Measurements from ENCODE around the gene KCNJ18.
"Not testable (repeated sequence)": the region's sequence is repeated elsewhere in the genome, so short reads cannot be mapped to it uniquely, and the experiment has no call there.

Gene KCNJ18

DNA sequence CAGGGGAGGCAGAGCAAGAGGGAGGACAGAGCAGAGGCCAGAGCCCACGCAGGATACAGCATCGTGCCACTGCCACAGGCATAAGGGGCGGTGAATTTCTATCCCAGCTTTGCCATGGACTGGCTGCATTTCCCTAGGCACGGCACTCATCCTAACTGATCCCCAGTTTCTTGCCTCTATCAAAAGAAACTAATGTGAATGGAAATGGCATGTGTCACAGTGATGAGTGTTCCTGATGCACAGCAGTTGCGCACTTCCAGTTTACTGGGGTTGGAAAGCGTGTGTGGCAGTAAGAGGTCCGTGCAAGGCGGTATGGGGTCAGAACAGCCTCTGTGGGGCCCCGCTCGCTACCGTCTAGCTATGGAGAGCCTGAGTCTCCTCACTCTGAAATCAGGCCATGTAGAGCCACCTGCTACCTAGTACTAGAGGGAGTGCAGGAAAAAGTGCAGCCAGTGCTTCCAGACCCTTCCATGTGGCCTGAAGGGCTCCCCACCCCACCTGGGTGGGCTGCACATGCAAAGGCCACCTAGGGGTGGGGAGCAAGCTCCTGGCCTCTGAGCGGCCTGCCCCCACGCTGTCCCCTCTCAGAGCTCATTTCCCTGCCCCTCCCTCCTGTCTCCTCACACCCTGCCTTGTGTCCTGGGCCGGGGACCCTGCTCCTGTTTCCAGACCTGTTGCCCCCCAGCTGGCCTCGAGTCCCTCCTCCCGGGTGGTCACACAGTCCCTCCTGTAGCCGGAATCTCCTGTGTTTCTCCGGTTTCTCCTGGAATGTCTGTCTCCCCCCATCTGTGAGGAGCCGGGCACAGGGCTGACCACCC lies 5.0 kb upstream of the KCNJ18 start:
- H3K4me3 Mint-ChIP-seq, result no peak overlapping the region
- no peaks in the 10 kb centered on the region for H3K4me1 Mint-ChIP-seq
- H3K9me3 Mint-ChIP-seq, result no peaks in the 10 kb centered on the region
- DNase-seq (no peak), ATAC-seq (no peak)
- no peaks in the 10 kb centered on the region for H3K36me3 Mint-ChIP-seq (ENCODE audit: low read depth)
- no peak overlapping the region for H3K27ac Mint-ChIP-seq
- H3K27me3 Mint-ChIP-seq, result no peaks in the 10 kb centered on the region

GRCh38 chr17:21688293-21688949 lies 3.9 kb upstream of the KCNJ18 start:
- Mint-ChIP-seq H3K4me1 (no peaks in the 10 kb centered on the region), H3K36me3 (ENCODE audit: low read depth) (no peaks in the 10 kb centered on the region)
- ATAC-seq, result no peak

GRCh38 chr17:21689604-21690003 lies 2.7 kb upstream of the KCNJ18 start:
- no peak for ATAC-seq
- no peaks in the 10 kb centered on the region for H3K9me3 Mint-ChIP-seq
- no peak overlapping the region for H3K4me3 Mint-ChIP-seq
- no peaks in the 10 kb centered on the region for H3K36me3 Mint-ChIP-seq (ENCODE audit: low read depth)
- no peaks in the 10 kb centered on the region for H3K27me3 Mint-ChIP-seq
- H3K4me1 Mint-ChIP-seq, result no peaks in the 10 kb centered on the region
- DNase-seq, result no peak
- H3K27ac Mint-ChIP-seq, result no peak overlapping the region

More at GRCh38 chr17:21688293-21688949, 3.9 kb upstream of the KCNJ18 start:
- no peak for DNase-seq
- Mint-ChIP-seq H3K4me3 (no peak overlapping the region), H3K27ac (no peak overlapping the region), H3K27me3 (no peaks in the 10 kb centered on the region), H3K9me3 (no peaks in the 10 kb centered on the region)

GRCh38 chr17:21690811-21691210 lies 1.5 kb upstream of the KCNJ18 start:
- H3K27me3 Mint-ChIP-seq; H3K4me3 Mint-ChIP-seq; DNase-seq; H3K9me3 Mint-ChIP-seq; H3K36me3 Mint-ChIP-seq (ENCODE audit: low read depth); H3K27ac Mint-ChIP-seq; ATAC-seq; H3K4me1 Mint-ChIP-seq: not testable (repeated sequence)

DNA sequence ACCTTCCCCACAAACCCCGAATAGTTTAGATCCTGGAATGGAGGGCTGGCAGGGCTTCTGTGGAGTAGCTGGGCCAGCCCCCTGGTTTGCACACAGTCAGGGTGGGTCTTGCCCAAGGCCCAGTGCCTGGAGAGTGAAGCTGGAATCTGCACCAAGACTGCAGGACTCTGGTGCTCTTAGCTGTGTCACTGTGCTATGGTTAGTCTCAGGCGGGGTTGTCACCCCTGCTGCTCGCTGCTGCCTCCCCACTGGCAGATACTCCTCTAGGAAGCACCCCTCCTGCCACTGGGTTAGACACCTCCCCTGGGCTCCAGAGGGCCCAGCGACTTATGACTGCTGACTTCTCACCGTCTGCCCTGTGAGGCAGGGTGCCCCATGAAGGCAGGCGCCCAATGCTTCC lies 842 bp upstream of the KCNJ18 start:
- not testable (repeated sequence) for H3K4me3 Mint-ChIP-seq; ATAC-seq; H3K27ac Mint-ChIP-seq; H3K9me3 Mint-ChIP-seq; H3K36me3 Mint-ChIP-seq (ENCODE audit: low read depth); H3K4me1 Mint-ChIP-seq; H3K27me3 Mint-ChIP-seq; DNase-seq

DNA sequence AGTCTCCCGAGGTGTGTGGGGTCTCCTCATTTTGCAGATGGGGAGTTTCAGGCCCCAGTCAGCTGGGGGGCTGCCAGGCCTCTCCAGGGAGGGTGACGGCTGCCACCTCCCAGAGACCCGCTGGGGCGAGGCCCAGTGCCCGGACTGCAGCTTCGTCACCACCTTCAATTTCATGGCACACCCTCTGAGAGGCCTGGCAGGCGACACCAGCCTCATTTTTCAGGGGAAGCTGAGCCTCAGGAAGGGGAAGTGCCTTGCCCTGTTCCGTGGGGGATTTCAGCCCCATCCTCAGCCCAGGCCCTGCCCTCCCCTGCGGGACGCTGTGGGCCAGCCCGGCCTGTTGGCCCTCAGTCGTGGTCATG lies 362 bp downstream of the KCNJ18 start:
- not testable (repeated sequence) for H3K27me3 Mint-ChIP-seq; DNase-seq; H3K36me3 Mint-ChIP-seq (ENCODE audit: low read depth); H3K4me3 Mint-ChIP-seq; H3K4me1 Mint-ChIP-seq; H3K27ac Mint-ChIP-seq; ATAC-seq; H3K9me3 Mint-ChIP-seq

DNA sequence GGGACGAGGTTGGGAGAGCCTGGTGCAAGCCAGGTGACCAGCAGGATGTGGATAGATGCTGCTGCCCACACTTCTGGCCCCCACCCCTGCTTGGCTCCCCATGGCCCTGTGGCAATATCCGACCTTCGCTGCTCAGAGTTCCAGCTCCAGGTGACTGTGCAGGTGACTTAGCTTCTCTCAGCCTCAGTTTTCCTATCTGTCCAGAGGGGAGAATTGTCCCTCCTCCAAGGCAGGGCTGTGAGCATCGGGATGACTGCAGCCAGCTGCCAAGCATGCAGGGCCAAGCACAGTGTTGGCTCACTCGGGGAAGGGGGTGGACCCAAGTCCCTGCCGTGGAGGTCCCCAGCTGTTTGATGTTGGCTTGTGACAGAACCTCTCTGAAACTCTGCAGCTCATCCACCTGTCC lies 1.1 kb downstream of the KCNJ18 start:
- not testable (repeated sequence) for H3K27ac Mint-ChIP-seq; H3K9me3 Mint-ChIP-seq; H3K27me3 Mint-ChIP-seq; ATAC-seq; H3K4me1 Mint-ChIP-seq; DNase-seq; H3K36me3 Mint-ChIP-seq (ENCODE audit: low read depth); H3K4me3 Mint-ChIP-seq

DNA sequence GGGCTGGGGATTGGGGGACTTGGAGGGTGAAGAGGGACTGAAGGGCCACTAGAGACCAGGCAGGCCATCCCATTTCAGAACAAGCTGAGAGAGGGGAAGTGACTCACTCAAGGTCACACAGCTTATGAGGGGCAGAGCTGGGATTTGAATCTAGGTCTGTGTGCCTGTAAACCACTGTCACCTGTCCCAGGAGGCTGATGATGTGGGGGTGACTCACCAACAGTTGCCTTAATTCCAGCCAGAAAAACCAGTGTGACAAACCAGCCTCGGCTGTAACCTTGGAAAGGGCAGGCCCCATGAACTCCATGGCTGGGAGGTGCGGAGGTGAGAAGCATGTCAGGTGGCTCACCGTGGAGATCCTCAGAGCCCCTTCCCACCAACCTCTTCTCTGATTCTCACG lies 1.6 kb downstream of the KCNJ18 start:
- not testable (repeated sequence) for H3K27ac Mint-ChIP-seq

DNA sequence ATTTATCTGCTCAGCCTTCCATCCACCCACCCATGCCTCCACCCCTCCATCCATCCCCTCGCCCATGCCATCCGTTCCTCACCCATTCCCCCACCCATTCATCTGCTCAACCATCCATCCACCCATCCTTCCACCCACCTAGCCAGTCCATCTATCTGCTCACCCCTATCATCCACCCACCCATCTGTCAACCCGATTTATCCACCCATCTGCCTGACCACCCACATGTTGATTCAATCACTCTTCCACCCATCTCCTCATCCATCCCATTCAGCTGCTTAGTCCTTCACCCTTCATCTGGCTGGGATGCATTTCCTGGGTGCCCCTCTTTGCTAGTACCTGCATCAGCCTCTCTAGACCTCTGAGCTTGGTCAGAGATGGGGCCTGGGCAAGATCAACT lies 3.9 kb downstream of the KCNJ18 start:
- H3K27ac Mint-ChIP-seq; H3K4me1 Mint-ChIP-seq; H3K4me3 Mint-ChIP-seq; H3K27me3 Mint-ChIP-seq; ATAC-seq; DNase-seq; H3K36me3 Mint-ChIP-seq (ENCODE audit: low read depth); H3K9me3 Mint-ChIP-seq: not testable (repeated sequence)

More for the DNA sequence above, 1.6 kb downstream of the KCNJ18 start:
- not testable (repeated sequence) for H3K4me1 Mint-ChIP-seq; H3K36me3 Mint-ChIP-seq (ENCODE audit: low read depth); H3K27me3 Mint-ChIP-seq; ATAC-seq; H3K9me3 Mint-ChIP-seq; DNase-seq; H3K4me3 Mint-ChIP-seq

DNA sequence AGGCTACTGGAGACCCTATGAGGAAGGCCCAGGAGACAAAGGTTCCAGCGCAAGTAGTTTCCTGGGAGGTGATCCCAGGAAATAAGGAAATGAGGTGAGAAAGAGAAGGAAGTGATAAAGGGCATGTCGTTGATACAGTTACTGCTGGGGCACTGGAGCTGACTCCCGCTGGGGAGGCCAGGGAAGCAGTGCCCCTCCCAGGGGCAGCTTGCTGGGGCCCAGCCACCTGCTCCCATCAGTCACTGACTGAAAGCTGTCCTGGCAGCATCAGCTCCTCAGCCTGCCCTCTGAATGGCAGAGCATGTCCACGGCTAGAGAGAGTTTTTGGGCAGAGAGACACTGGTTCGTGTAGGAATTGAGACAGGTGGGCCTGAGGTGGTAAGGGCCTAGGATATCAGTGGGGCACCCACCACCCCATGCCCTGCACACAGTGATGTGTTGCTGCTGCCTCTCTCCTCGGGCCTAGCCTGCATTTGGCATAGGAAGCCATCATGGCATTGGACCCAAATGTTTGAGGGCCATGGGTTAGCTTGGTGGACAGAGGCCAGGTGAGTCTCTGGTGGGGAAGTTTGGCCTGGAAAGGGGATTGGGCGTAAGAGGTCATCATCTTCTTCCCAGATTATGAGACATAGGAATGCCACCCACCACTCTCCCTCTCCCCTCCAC lies 4.7 kb downstream of the KCNJ18 start:
- H3K27ac Mint-ChIP-seq; H3K4me1 Mint-ChIP-seq; DNase-seq; H3K36me3 Mint-ChIP-seq (ENCODE audit: low read depth); H3K9me3 Mint-ChIP-seq; H3K4me3 Mint-ChIP-seq; H3K27me3 Mint-ChIP-seq; ATAC-seq: not testable (repeated sequence)

DNA sequence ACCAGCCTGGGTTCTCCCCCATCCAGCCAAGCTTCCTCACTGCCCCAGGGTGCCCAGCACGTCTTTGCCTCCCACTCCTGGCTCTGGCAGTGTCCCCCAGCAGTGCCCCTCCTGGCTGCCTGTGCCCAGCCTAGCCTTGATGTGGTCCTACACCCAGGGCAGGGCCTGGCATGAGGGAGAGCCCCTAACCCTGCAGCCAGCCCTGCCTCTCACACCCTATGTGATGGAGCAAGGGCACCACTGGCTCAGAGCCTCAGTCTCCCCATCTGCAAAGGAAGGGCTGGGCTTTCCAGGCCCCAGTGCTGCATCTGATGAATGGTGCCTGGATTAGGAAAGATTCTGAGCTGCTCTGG lies 5.2 kb downstream of the KCNJ18 start:
- not testable (repeated sequence) for ATAC-seq; H3K4me3 Mint-ChIP-seq; H3K4me1 Mint-ChIP-seq; H3K27ac Mint-ChIP-seq; H3K36me3 Mint-ChIP-seq (ENCODE audit: low read depth); H3K9me3 Mint-ChIP-seq; H3K27me3 Mint-ChIP-seq; DNase-seq

DNA sequence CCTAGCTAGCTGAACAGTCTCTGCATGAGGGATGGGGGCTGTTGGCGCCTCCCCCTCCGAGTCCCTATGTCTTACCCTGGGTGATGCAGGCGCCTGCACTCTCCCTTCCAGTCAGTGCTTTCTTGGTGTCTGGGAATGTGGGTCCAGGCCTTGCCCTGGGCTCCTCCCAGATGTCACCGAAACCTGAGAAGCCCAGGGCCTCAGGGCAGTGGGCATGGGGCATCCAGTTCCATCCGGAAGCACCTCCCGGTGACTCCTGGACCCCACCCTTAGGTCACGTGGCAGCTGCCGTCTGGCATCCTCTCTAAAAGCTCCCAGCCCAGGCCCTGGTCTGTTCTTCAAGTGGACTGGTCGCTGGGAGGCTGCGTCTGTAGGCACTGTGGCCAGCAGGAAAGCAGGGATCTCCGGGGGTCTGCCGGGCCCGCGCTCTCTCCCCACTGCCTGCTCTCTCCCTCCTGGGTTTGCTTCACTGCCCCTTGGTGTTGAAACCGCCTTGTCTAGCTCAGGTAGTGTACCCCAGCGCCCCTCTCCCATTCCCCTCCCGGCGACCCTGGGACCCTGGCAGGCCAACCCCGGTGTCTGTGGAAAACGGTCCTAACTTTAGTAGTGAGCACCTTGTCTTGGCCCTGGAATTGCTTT lies 6.2 kb downstream of the KCNJ18 start:
- H3K9me3 Mint-ChIP-seq; H3K4me1 Mint-ChIP-seq; H3K27me3 Mint-ChIP-seq; ATAC-seq; H3K36me3 Mint-ChIP-seq (ENCODE audit: low read depth); H3K27ac Mint-ChIP-seq; DNase-seq; H3K4me3 Mint-ChIP-seq: not testable (repeated sequence)

DNA sequence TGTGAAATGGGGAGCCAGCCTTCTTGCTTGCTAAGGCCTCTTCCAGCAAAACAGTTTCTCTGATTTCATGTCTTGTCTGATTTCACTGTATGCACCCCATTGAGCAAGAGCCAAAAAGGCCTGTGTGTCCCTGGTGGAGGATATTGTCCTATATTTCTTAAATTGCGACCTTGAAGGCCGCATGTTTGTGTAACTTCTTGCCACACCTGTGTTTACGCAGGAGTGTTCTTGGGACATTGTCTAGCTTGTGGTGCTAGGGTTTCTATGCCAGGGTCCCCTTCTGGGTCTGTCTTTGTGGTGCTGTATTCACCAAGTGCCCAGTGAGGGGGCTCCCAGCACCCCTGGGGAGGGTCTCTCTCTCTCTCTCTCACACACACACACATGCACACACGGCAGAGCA lies 6.8 kb downstream of the KCNJ18 start:
- not testable (repeated sequence) for ATAC-seq; H3K9me3 Mint-ChIP-seq; DNase-seq; H3K4me1 Mint-ChIP-seq; H3K4me3 Mint-ChIP-seq; H3K27me3 Mint-ChIP-seq; H3K36me3 Mint-ChIP-seq (ENCODE audit: low read depth); H3K27ac Mint-ChIP-seq

- not testable (repeated sequence) for H3K27me3 Mint-ChIP-seq, ATAC-seq, H3K4me3 Mint-ChIP-seq
These were observed 7.4 kb downstream of the KCNJ18 start for GRCh38 chr17:21699573-21700236.

More at GRCh38 chr17:21699573-21700236, 7.4 kb downstream of the KCNJ18 start:
- H3K4me1 Mint-ChIP-seq; H3K27ac Mint-ChIP-seq; DNase-seq; H3K9me3 Mint-ChIP-seq; H3K36me3 Mint-ChIP-seq (ENCODE audit: low read depth): not testable (repeated sequence)

Measured in activated naive CD8-positive, alpha-beta T cell treated with anti-CD3 and anti-CD28 coated beads, Interleukin-2, amount 50 U/mL, for 24 hours (primary cell).